Adipocyte (in vitro differentiated cells): ENCODE data around the gene DLL4.

Source experiments
- DNase-seq: peaks from one replicate; pipeline ENCODE4 v3.0.0-alpha.2; 2015; ENCODE audit warnings: low read depth
- H3K27me3 ChIP-seq: replicated peaks from 2 replicates; pipeline ENCODE4 v1.7.0; 2013; ENCODE audit warnings: mild to moderate bottlenecking, low read length, moderate library complexity; ENCODE audit not compliant: control insufficient read depth, insufficient read depth
- H3K36me3 ChIP-seq: 2 replicates; pipeline ENCODE4 v1.7.0; 2013; ENCODE audit warnings: low read length, mild to moderate bottlenecking, moderate library complexity; ENCODE audit not compliant: control insufficient read depth, insufficient read depth, severe bottlenecking
- H3K4me1 ChIP-seq: 2 replicates; pipeline ENCODE4 v1.7.0; 2013; ENCODE audit warnings: mild to moderate bottlenecking, low read length, moderate library complexity; ENCODE audit not compliant: control insufficient read depth, insufficient read depth
- H3K4me3 ChIP-seq: 2 replicates; pipeline ENCODE4 v1.7.0; 2013; ENCODE audit warnings: mild to moderate bottlenecking, low read length, moderate library complexity
- H3K9ac ChIP-seq: 2 replicates; pipeline ENCODE4 v1.7.0; 2013; ENCODE audit warnings: mild to moderate bottlenecking, low read length, moderate library complexity
- H3K9me3 ChIP-seq: 2 replicates; pipeline ENCODE4 v1.7.0; 2013; ENCODE audit warnings: mild to moderate bottlenecking, low read length, moderate library complexity; ENCODE audit not compliant: control insufficient read depth

The DLL4 gene

GRCh38 chr15:40928821-40929659 lies at the start of gene DLL4:
DLL4 (plus strand) TSS chr15:40929340; CDS start chr15:40929669, 329 bp downstream.
- peaks cover 21% of the 10 kb centered on the region for H3K4me1 ChIP-seq
- no peak within 1 kb of the TSS for H3K9ac ChIP-seq
- peak; percentile 65 for DNase-seq
- H3K36me3 ChIP-seq, result no peaks in the 10 kb centered on the region
- H3K27me3 ChIP-seq, result peaks cover 71% of the 10 kb centered on the region
- no peaks in the 10 kb centered on the region for H3K9me3 ChIP-seq
- peak within 1 kb of the TSS; percentile 35 for H3K4me3 ChIP-seq

DNA sequence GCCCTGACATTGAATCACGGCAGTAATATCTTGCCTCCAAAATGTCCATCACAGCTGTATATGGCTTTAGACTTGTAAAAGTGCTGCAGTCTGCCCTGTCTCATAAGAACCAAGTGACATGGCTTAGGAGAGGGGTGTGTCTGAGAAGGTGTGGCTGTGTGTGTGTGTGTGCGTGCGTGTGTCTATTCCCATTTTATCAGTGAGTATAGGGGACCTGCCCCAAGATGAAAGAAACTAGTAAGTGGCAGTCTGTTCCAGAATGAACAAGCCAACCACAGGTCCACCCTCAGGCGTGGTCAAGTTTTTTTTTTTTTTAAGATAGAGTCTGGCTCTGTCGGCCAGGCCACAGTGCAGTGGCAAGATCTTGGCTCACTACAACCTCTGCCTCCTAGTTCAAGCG lies 49.5 kb upstream of the DLL4 start:
- Histone ChIP-seq H3K27me3 (peaks cover under 1% of the 10 kb centered on the region), H3K9ac (no peak overlapping the region), H3K36me3 (no peaks in the 10 kb centered on the region), H3K4me3 (no peak overlapping the region), H3K4me1 (no peaks in the 10 kb centered on the region), H3K9me3 (no peaks in the 10 kb centered on the region)
- no peak for DNase-seq

DNA sequence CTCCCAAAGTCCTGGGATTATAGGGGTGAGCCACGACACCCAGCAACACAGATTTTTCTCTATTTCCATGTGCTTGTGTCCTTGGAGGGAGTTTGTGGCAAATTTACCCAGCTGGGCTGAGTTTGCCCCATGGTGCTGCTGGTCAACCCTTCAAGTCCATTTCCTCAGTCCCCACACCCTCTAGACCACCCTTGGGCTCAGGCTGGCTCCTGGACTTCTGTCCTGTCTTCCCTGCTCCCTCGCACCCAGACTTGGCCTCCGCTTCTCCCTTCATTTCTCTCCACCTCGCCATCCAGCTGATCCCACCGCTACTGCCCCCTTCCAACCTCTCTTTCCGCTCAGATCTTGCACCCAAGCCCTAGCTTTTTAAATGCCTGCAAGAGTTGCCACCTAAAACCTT lies 47.8 kb upstream of the DLL4 start:
- no peaks in the 10 kb centered on the region for H3K36me3 ChIP-seq
- no peak overlapping the region for H3K4me3 ChIP-seq
- DNase-seq, result no peak
- no peaks in the 10 kb centered on the region for H3K27me3 ChIP-seq
- no peak overlapping the region for H3K9ac ChIP-seq
- no peaks in the 10 kb centered on the region for H3K9me3 ChIP-seq
- no peaks in the 10 kb centered on the region for H3K4me1 ChIP-seq

DNA sequence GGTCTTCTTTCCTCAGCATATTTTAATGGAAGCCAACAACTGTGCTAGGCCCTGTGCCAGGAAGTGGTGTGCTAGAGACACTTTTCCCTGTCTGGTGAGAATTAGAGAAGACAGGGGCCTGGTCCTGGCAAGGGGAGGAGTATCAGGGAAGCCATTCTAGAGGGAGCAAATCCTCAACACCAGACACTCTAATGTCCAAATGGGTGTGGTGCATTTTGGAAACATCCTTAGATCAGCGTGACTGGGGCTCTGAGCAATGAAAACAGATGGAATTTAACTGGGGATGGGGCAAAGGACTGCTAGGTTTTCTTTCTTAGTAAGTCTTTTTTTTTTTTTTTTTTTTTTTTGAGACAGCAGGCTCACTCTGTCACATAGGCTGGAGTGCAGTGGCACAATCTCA lies 42.6 kb upstream of the DLL4 start:
- Histone ChIP-seq H3K27me3 (no peaks in the 10 kb centered on the region), H3K36me3 (no peaks in the 10 kb centered on the region), H3K9me3 (no peaks in the 10 kb centered on the region), H3K9ac (no peak overlapping the region), H3K4me3 (no peak overlapping the region), H3K4me1 (no peaks in the 10 kb centered on the region)
- DNase-seq, result no peak

- H3K9me3 ChIP-seq, result no peaks in the 10 kb centered on the region
- H3K4me1 ChIP-seq, result peaks cover 4% of the 10 kb centered on the region
- H3K4me3 ChIP-seq, result no peak overlapping the region
- H3K36me3 ChIP-seq, result no peaks in the 10 kb centered on the region
- H3K9ac ChIP-seq, result no peak overlapping the region
- no peaks in the 10 kb centered on the region for H3K27me3 ChIP-seq
- DNase-seq, result no peak
Measured at GRCh38 chr15:40889112-40889511, 40.0 kb upstream of the DLL4 start.

DNA sequence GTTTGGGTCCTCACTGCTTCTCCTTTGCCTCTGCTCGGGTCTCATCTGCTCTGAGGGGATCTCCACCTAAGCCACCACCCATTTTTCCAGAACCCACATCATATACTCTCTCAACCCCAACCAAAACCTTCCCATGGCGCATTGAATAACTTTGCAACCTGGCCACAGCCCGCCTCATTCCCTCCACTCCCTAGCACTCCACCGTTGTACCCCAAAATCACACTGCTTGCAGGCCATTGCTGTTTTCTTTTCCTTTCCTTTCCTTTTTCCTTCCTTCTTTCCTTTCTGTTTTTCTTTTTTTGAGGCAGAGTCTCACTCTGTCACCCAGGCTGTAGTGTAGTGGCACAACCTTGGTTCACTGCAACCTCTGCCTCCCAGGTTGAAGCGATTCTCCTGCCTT lies 38.0 kb upstream of the DLL4 start:
- no peak overlapping the region for H3K9ac ChIP-seq
- no peak for DNase-seq
- no peaks in the 10 kb centered on the region for H3K36me3 ChIP-seq
- peaks cover 14% of the 10 kb centered on the region for H3K4me1 ChIP-seq
- H3K9me3 ChIP-seq, result no peaks in the 10 kb centered on the region
- no peak overlapping the region for H3K4me3 ChIP-seq
- H3K27me3 ChIP-seq, result no peaks in the 10 kb centered on the region

GRCh38 chr15:40891810-40892446 lies 37.2 kb upstream of the DLL4 start:
- Histone ChIP-seq H3K27me3 (no peaks in the 10 kb centered on the region), H3K9ac (no peak overlapping the region), H3K9me3 (no peaks in the 10 kb centered on the region), H3K36me3 (no peaks in the 10 kb centered on the region), H3K4me1 (peaks cover 14% of the 10 kb centered on the region), H3K4me3 (no peak overlapping the region)
- peak; percentile 76 for DNase-seq

DNA sequence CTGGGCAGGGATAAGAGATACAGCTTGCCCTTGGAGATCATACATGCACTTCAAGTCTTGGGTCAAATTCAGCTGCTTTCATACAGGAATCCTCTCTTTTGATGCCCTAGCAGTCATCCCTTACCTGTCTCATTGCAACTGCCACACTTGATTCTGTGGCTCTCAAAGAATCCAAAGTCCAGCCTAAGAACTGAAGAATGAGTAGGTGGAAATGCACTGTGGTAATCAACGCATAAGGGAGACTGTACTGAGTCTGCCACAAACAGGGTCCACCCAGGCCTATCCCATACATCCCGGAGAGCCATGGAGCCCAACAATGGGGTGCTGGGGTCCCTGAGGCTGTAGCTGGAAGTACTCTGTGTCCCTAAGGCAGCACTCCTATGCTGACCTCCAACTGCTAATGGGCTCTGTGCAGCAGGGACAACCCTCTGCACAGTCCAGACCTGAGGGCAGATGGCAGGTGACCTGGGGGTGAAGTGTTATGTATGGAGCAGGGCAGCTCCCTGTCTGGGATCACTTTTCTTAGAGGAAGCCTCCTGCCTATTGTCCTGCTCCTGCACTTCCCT lies 36.6 kb upstream of the DLL4 start:
- no peak overlapping the region for H3K4me3 ChIP-seq
- H3K36me3 ChIP-seq, result peaks cover 5% of the 10 kb centered on the region
- no peak overlapping the region for H3K9ac ChIP-seq
- DNase-seq, result no peak
- peaks cover 14% of the 10 kb centered on the region for H3K4me1 ChIP-seq
- no peaks in the 10 kb centered on the region for H3K9me3 ChIP-seq
- H3K27me3 ChIP-seq, result no peaks in the 10 kb centered on the region

DNA sequence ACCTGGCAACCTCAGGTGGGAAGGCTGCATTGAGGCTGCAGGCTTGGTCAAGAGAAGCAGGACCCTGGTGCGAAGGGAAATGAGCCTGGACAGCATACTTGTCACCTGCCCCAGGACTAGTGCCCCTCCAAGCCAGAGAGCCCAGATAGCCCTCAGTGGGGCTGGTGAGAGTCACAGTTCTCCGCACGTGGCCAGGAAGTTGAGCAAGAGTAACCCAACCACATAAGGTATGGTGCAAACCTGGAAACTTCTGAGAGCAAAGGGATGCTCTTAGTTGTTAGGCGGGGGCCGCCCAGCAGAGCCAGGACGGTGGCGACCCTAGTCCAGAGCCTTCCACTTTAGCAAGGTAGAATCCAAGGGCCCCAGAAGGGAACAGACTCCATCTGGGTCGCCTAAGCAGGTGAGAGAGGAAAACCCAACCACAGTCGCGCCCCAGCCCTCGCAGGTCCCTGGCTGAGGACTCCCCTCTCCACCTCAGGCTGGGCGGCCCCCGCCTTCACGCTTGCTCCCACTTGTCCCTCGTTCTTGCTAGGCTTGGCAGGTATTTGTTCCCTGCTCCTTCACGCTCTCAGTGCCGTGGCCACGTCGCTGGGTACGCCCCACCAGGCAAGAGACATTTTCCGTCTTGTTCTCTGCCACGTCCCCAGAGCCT lies 36.0 kb upstream of the DLL4 start:
- peak overlapping the region; percentile 84 for H3K9ac ChIP-seq
- H3K9me3 ChIP-seq, result no peaks in the 10 kb centered on the region
- DNase-seq, result no peak
- H3K36me3 ChIP-seq, result peaks cover 8% of the 10 kb centered on the region
- peaks cover 14% of the 10 kb centered on the region for H3K4me1 ChIP-seq
- no peaks in the 10 kb centered on the region for H3K27me3 ChIP-seq
- H3K4me3 ChIP-seq, result no peak overlapping the region

DNA sequence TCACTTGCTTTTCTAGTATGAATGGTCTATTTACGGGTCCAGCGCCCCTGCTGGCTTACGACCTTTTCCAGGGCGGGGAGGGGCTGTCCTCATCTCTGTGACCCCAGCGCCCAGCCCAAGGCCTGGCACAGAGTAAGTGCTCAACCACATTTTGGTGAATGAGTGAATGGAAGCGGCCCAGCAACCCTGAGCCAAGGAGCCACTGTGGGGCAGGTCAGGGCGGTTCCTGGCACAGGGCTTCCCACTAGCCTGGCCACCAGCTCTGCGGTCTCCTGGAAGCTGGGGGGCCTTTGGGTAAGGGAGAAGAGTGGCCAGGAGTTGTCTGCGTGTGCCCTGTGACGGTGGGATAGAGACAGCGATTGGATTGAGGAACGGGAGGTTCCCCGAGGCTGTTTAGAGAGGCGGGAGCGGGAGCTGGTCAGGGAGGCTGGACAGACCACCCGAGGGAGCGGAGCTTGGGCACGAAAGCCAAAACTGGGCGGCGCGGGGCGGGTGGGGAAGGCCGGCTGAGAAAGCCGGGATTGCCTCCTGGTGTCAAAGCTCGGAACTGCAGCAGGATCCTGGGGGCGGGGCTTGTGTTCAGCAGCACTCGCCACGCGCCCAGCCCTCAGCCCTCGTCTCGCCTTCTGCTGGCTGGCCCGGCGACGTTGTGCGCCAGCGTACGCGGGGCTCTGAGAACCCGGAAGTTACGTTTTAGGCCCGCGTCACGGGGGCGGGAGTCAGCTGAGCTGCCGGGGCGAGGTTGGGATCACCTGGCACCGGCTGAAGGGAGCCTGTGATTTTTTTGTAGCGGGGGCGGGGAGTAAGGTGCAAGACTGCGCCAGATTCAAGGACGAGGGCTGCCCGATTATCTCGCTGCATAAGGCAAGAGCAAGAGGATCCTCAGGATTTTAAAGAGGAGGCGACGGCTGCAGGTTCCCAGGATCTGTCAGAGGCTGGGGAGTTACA lies 35.1 kb upstream of the DLL4 start, which contains the start of gene VPS18:
VPS18 (plus strand) TSS at position 718 of the 948 bp plus-strand sequence. CDS start 319 bp downstream, outside the sequence.
- Histone ChIP-seq H3K27me3 (no peaks in the 10 kb centered on the region), H3K9me3 (no peaks in the 10 kb centered on the region), H3K9ac (peak within 1 kb of the TSS; percentile 88), H3K4me3 (peak within 1 kb of the TSS; percentile 88), H3K36me3 (peaks cover 16% of the 10 kb centered on the region), H3K4me1 (peaks cover 14% of the 10 kb centered on the region)
- DNase-seq, result peak; percentile 99
